CD4-positive, CD25-positive, alpha-beta regulatory T cell (primary cell): ENCODE results near the gene ZFP92. TPM values are rescaled to one million over a fixed set of nuclear protein-coding genes. Genes with fewer than 3 reads are reported as not detected.
A peak's percentile ranks its signal among the peaks of the same experiment; 100 is the strongest.

Source experiments
- ATAC-seq, 2 donors: fragments of 150-1000 bp; cut with Tn5 transposase; one replicate each; pipeline ENCODE4 v1.10.0; 2021; ENCODE audit warnings: low read depth in 2 of 2, moderate number of reproducible peaks in 2 of 2, moderate library complexity in 1 of 2
- DNase-seq, 3 donors: peaks; one replicate each; pipeline versions ENCODE4 v3.0.0 to v3.0.0-alpha.2; 2012 to 2022; ENCODE audit warnings: mixed read lengths in 1 of 3
- H3K27ac ChIP-seq: one replicate; pipeline ENCODE4 v1.7.0; 2013; ENCODE audit warnings: mild to moderate bottlenecking, low read length; ENCODE audit not compliant: insufficient read depth, poor library complexity, severe bottlenecking
- H3K27me3 ChIP-seq: one replicate; pipeline ENCODE4 v1.7.0; 2013; ENCODE audit warnings: low read length; ENCODE audit not compliant: control insufficient read depth, insufficient read depth
- H3K36me3 ChIP-seq: one replicate; pipeline ENCODE4 v1.7.0; 2013; ENCODE audit warnings: mild to moderate bottlenecking, low read length, moderate library complexity; ENCODE audit not compliant: control insufficient read depth, insufficient read depth
- H3K4me1 ChIP-seq: 2 replicates; pipeline ENCODE4 v1.7.0; 2013; ENCODE audit warnings: mild to moderate bottlenecking, low read length; ENCODE audit not compliant: insufficient read depth, control insufficient read depth, poor library complexity, severe bottlenecking
- H3K4me3 ChIP-seq: one replicate; pipeline ENCODE4 v1.7.0; 2013; ENCODE audit warnings: low read depth, mild to moderate bottlenecking, low read length, moderate library complexity
- H3K9me3 ChIP-seq, 2 experiments: 1 replicate in 1 of 2; 2 replicates in 1 of 2; pipeline ENCODE4 v1.7.0; 2013; ENCODE audit warnings: low read length in 2 of 2, mild to moderate bottlenecking in 1 of 2, moderate library complexity in 1 of 2; ENCODE audit not compliant: control insufficient read depth in 2 of 2
- H3K27ac Mint-ChIP-seq, 3 donors: one replicate each; pipeline ENCODE4 v1.8.0; 2020 to 2022; ENCODE audit warnings: mild to moderate bottlenecking in 3 of 3, mixed read lengths in 3 of 3, moderate library complexity in 2 of 3
- H3K27me3 Mint-ChIP-seq: one replicate; pipeline ENCODE4 v1.8.0; 2022; ENCODE audit warnings: mild to moderate bottlenecking, mixed read lengths
- H3K36me3 Mint-ChIP-seq: one replicate; pipeline ENCODE4 v1.8.0; 2020; ENCODE audit warnings: mixed read lengths
- H3K4me1 Mint-ChIP-seq, 4 donors: one replicate each; pipeline ENCODE4 v1.8.0; 2020 to 2022; ENCODE audit warnings: mixed read lengths in 4 of 4, mild to moderate bottlenecking in 1 of 4
- H3K4me3 Mint-ChIP-seq, 4 donors: one replicate each; pipeline ENCODE4 v1.8.0; 2020 to 2022; ENCODE audit warnings: mild to moderate bottlenecking in 4 of 4, mixed read lengths in 4 of 4, moderate library complexity in 3 of 4
- H3K9me3 Mint-ChIP-seq, 7 donors: one replicate each; pipeline ENCODE4 v1.8.0; 2020 to 2022; ENCODE audit warnings: mixed read lengths in 7 of 7, mild to moderate bottlenecking in 3 of 7, moderate library complexity in 2 of 7
- polyA plus RNA-seq, 4 donors: library from polyadenylated mRNA; unstranded; fragments of 300-500 nt; fragmentation: Illumina TruSeq; gene quantifications; one replicate each; pipeline ENCODE4 v1.2.3, GENCODE V29; 2021
- total RNA-seq: library from RNA; stranded (reverse); gene quantifications from one replicate; pipeline ENCODE4 v1.2.3, GENCODE V29; 2022

The ZFP92 gene
- total and polyA plus RNA-seq, 5 donors from 2014 or later, result 0.03 to 0.22 (median 0.10) TPM; not detected in 1

GRCh38 chrX:153421856-153422255 lies 10.6 kb downstream of the ZFP92 start:
- DNase-seq (no peak), ATAC-seq (no peak)
- Histone ChIP-seq H3K27ac (no peak overlapping the region), H3K27me3 (no peaks in the 10 kb centered on the region), H3K4me1 (no peaks in the 10 kb centered on the region), H3K36me3 (no peaks in the 10 kb centered on the region), H3K9me3 (no peaks in the 10 kb centered on the region), H3K4me3 (no peak overlapping the region)
- no peak overlapping the region for H3K27ac Mint-ChIP-seq
- H3K4me3 Mint-ChIP-seq, result no peak overlapping the region
- no peaks in the 10 kb centered on the region for H3K27me3 Mint-ChIP-seq
- H3K4me1 Mint-ChIP-seq, result no peaks in the 10 kb centered on the region
- peaks cover 0 to 3% (median 0%) of the 10 kb centered on the region in 7 donors for H3K9me3 Mint-ChIP-seq
- H3K36me3 Mint-ChIP-seq, result no peaks in the 10 kb centered on the region

GRCh38 chrX:153423652-153424051 lies 12.4 kb downstream of the ZFP92 start:
- Histone ChIP-seq H3K27me3 (no peaks in the 10 kb centered on the region), H3K4me1 (no peaks in the 10 kb centered on the region), H3K27ac (no peak overlapping the region), H3K36me3 (no peaks in the 10 kb centered on the region), H3K4me3 (no peak overlapping the region), H3K9me3 (no peaks in the 10 kb centered on the region)
- ATAC-seq (no peak), DNase-seq (no peak)
- Mint-ChIP-seq H3K4me1 (no peaks in the 10 kb centered on the region), H3K9me3 (peaks cover 0 to 3% (median 0%) of the 10 kb centered on the region in 7 donors), H3K4me3 (no peak overlapping the region), H3K27me3 (no peaks in the 10 kb centered on the region), H3K36me3 (no peaks in the 10 kb centered on the region), H3K27ac (no peak overlapping the region)

- Histone ChIP-seq H3K27ac (no peak overlapping the region), H3K9me3 (no peaks in the 10 kb centered on the region), H3K36me3 (no peaks in the 10 kb centered on the region), H3K4me3 (no peak overlapping the region), H3K4me1 (no peaks in the 10 kb centered on the region), H3K27me3 (no peaks in the 10 kb centered on the region)
- Mint-ChIP-seq H3K27me3 (no peaks in the 10 kb centered on the region), H3K9me3 (peaks cover 0 to 6% (median 0%) of the 10 kb centered on the region in 7 donors), H3K4me3 (no peak overlapping the region), H3K27ac (no peak overlapping the region), H3K36me3 (no peaks in the 10 kb centered on the region), H3K4me1 (no peaks in the 10 kb centered on the region)
- no peak for DNase-seq
- ATAC-seq, result no peak
Measured at GRCh38 chrX:153426204-153426603, 14.9 kb downstream of the ZFP92 start.

- Histone ChIP-seq H3K36me3 (no peaks in the 10 kb centered on the region), H3K27me3 (no peaks in the 10 kb centered on the region), H3K27ac (no peak overlapping the region), H3K4me3 (no peak overlapping the region), H3K9me3 (no peaks in the 10 kb centered on the region), H3K4me1 (no peaks in the 10 kb centered on the region)
- Mint-ChIP-seq H3K4me1 (no peaks in the 10 kb centered on the region), H3K4me3 (no peak overlapping the region), H3K27me3 (no peaks in the 10 kb centered on the region), H3K27ac (no peak overlapping the region), H3K9me3 (peaks cover 0 to 6% (median 0%) of the 10 kb centered on the region in 7 donors), H3K36me3 (no peaks in the 10 kb centered on the region)
- DNase-seq (no peak), ATAC-seq (no peak)
Measured at GRCh38 chrX:153430796-153431195, 19.5 kb downstream of the ZFP92 start.

GRCh38 chrX:153433161-153433680 lies 21.9 kb downstream of the ZFP92 start:
- no peak for DNase-seq
- no peaks in the 10 kb centered on the region for H3K36me3 ChIP-seq
- peaks cover 4% of the 10 kb centered on the region for H3K27me3 Mint-ChIP-seq
- H3K9me3 Mint-ChIP-seq, result peaks cover 0 to 4% (median 0%) of the 10 kb centered on the region in 7 donors
- no peaks in the 10 kb centered on the region for H3K9me3 ChIP-seq
- no peaks in the 10 kb centered on the region for H3K36me3 Mint-ChIP-seq
- no peaks in the 10 kb centered on the region for H3K4me1 ChIP-seq
- H3K27ac Mint-ChIP-seq, result no peak overlapping the region
- no peak for ATAC-seq
- H3K27me3 ChIP-seq, result no peaks in the 10 kb centered on the region
- H3K27ac ChIP-seq, result no peak overlapping the region
- H3K4me3 Mint-ChIP-seq, result no peak overlapping the region
- no peak overlapping the region for H3K4me3 ChIP-seq
- H3K4me1 Mint-ChIP-seq, result no peaks in the 10 kb centered on the region

GRCh38 chrX:153433781-153434285 lies 22.6 kb downstream of the ZFP92 start:
- no peaks in the 10 kb centered on the region for H3K36me3 ChIP-seq
- H3K27me3 ChIP-seq, result no peaks in the 10 kb centered on the region
- no peak overlapping the region for H3K4me3 ChIP-seq
- DNase-seq (no peak), ATAC-seq (no peak)
- Mint-ChIP-seq H3K36me3 (no peaks in the 10 kb centered on the region), H3K9me3 (peaks cover 0 to 4% (median 0%) of the 10 kb centered on the region in 7 donors), H3K27me3 (peaks cover 4% of the 10 kb centered on the region), H3K4me3 (no peak overlapping the region), H3K27ac (no peak overlapping the region), H3K4me1 (no peaks in the 10 kb centered on the region)
- no peak overlapping the region for H3K27ac ChIP-seq
- H3K4me1 ChIP-seq, result no peaks in the 10 kb centered on the region
- no peaks in the 10 kb centered on the region for H3K9me3 ChIP-seq

GRCh38 chrX:153434801-153435200 lies 23.5 kb downstream of the ZFP92 start:
- Mint-ChIP-seq H3K4me1 (no peaks in the 10 kb centered on the region), H3K27ac (peak overlapping the region in 1 of 3 donors; percentile 40), H3K27me3 (peaks cover 4% of the 10 kb centered on the region), H3K36me3 (no peaks in the 10 kb centered on the region), H3K9me3 (peaks cover 0 to 4% (median 0%) of the 10 kb centered on the region in 7 donors), H3K4me3 (no peak overlapping the region)
- Histone ChIP-seq H3K36me3 (no peaks in the 10 kb centered on the region), H3K27ac (no peak overlapping the region), H3K4me3 (no peak overlapping the region), H3K9me3 (no peaks in the 10 kb centered on the region), H3K27me3 (no peaks in the 10 kb centered on the region), H3K4me1 (no peaks in the 10 kb centered on the region)
- ATAC-seq, result no peak
- no peak for DNase-seq

- DNase-seq, result no peak
- Mint-ChIP-seq H3K4me1 (no peaks in the 10 kb centered on the region), H3K4me3 (no peak overlapping the region), H3K27me3 (peaks cover 4% of the 10 kb centered on the region), H3K9me3 (peaks cover 0 to 1% (median 0%) of the 10 kb centered on the region in 7 donors), H3K27ac (no peak overlapping the region), H3K36me3 (no peaks in the 10 kb centered on the region)
- no peak overlapping the region for H3K27ac ChIP-seq
- no peaks in the 10 kb centered on the region for H3K9me3 ChIP-seq
- H3K27me3 ChIP-seq, result no peaks in the 10 kb centered on the region
- no peak for ATAC-seq
- H3K4me1 ChIP-seq, result no peaks in the 10 kb centered on the region
- no peak overlapping the region for H3K4me3 ChIP-seq
- no peaks in the 10 kb centered on the region for H3K36me3 ChIP-seq
Measured at GRCh38 chrX:153435845-153436244, 24.6 kb downstream of the ZFP92 start.
